GM12878 (cell line): Measurements from ENCODE around the gene SNCB. TPM values are rescaled to one million over a fixed set of nuclear protein-coding genes. Genes with fewer than 3 reads are reported as not detected.
A peak's percentile ranks its signal among the peaks of the same experiment; 100 is the strongest.

Source experiments
- ATAC-seq: fragments of 200-7000 bp; cut with Tn5 transposase; 3 replicates; pipeline ENCODE4 v1.9.1; 2020; ENCODE audit warnings: mild to moderate bottlenecking, moderate library complexity
- BruUV-seq: library from RNA; stranded (reverse); fragments of 400-500 nt; replicated peaks from 2 replicates; lab custom pipeline; 2021; lab: Mats Ljungman, UMichigan
- CTCF ChIA-PET: fragments of 300-600 bp; sonication (Branson Sonifier 250); formaldehyde crosslinking; extraction: SDS; loops from one replicate; lab custom pipeline; 2021; ENCODE audit warnings: inconsistent platforms; lab: Yijun Ruan, JAX
- POLR2A ChIA-PET: fragments of 350-600 bp; formaldehyde crosslinking; extraction: SDS; loops from one replicate; lab custom pipeline; 2021; ENCODE audit warnings: inconsistent platforms; lab: Charles Lee
- RAD21 ChIA-PET: fragments of 300-600 bp; sonication (Branson Sonifier 250); formaldehyde crosslinking; loops from one replicate; lab custom pipeline; 2023; ENCODE audit warnings: antibody characterized with exemption; ENCODE audit not compliant: unreplicated experiment; lab: Charles Lee
- SMC1A ChIA-PET: fragments of 300-600 bp; sonication (Branson Sonifier 250); formaldehyde crosslinking; loops from one replicate; lab custom pipeline; 2023; ENCODE audit not compliant: unreplicated experiment, uncharacterized antibody; lab: Charles Lee
- DNase-seq: peaks from one replicate; pipeline ENCODE4 v3.0.0-alpha.2; 2011; ENCODE audit warnings: low read depth, low spot score
- FAIRE-seq: peaks from 3 replicates; lab custom pipeline; 2011; peaks lifted over from hg19 to GRCh38; lab: Jason Lieb, UNC
- H2AFZ ChIP-seq: 2 replicates; pipeline ENCODE4 v1.6.0; 2011; ENCODE audit warnings: low read depth, low read length, control low read depth; ENCODE audit not compliant: control insufficient read depth
- H3K27ac ChIP-seq: 2 replicates; pipeline ENCODE4 v1.5.1; 2011; ENCODE audit warnings: control low read depth; ENCODE audit not compliant: control insufficient read depth, insufficient read depth
- H3K27me3 ChIP-seq, 2 experiments: replicated peaks in 1 of 2; 2 replicates each; pipeline versions ENCODE4 v1.6.0 to v1.6.1; 2011; ENCODE audit warnings: low read length in 1 of 2; ENCODE audit not compliant: control insufficient read depth in 2 of 2, insufficient read depth in 2 of 2
- H3K36me3 ChIP-seq, 2 experiments: 2 replicates each; pipeline ENCODE4 v1.5.1; 2011; ENCODE audit warnings: low read length in 1 of 2; ENCODE audit not compliant: control insufficient read depth in 2 of 2, insufficient read depth in 2 of 2
- H3K4me1 ChIP-seq: 2 replicates; pipeline ENCODE4 v1.6.1; 2011; ENCODE audit warnings: mild to moderate bottlenecking, low read length, moderate library complexity, mixed read lengths; ENCODE audit not compliant: control insufficient read depth, insufficient read depth
- H3K4me2 ChIP-seq: 2 replicates; pipeline ENCODE4 v1.6.0; 2011; ENCODE audit warnings: control low read depth; ENCODE audit not compliant: control insufficient read depth, insufficient read depth
- H3K4me3 ChIP-seq: fragments of 200-600 bp; sonication (generic); 2 replicates; pipeline ENCODE4 v1.5.1; 2016
- H3K79me2 ChIP-seq: 2 replicates; pipeline ENCODE4 v1.6.0; 2011; ENCODE audit warnings: low read length; ENCODE audit not compliant: control insufficient read depth, insufficient read depth
- H3K9ac ChIP-seq: 2 replicates; pipeline ENCODE4 v1.8.0; 2011; ENCODE audit warnings: low read length, control low read depth, mixed read lengths; ENCODE audit not compliant: control insufficient read depth, insufficient read depth
- H3K9me3 ChIP-seq: replicated peaks from 3 replicates; pipeline ENCODE4 v1.5.1; 2011; ENCODE audit warnings: mild to moderate bottlenecking, low read length; ENCODE audit not compliant: control insufficient read depth, insufficient read depth
- H4K20me1 ChIP-seq: 2 replicates; pipeline ENCODE4 v1.6.0; 2011; ENCODE audit not compliant: control insufficient read depth, insufficient read depth
- CEBPB ChIP-seq, 2 experiments: fragments of 150-350 bp in 1 of 2; IDR thresholded peaks; 2 replicates each; pipeline ENCODE4 v1.6.1; 2012 to 2014; ENCODE audit warnings: low read depth in 2 of 2, low read length in 2 of 2, borderline replicate concordance in 1 of 2, inconsistent platforms in 1 of 2
- DPF2 ChIP-seq: fragments of 450-650 bp; IDR thresholded peaks from 2 replicates; pipeline ENCODE4 v1.6.1; 2017; ENCODE audit warnings: mild to moderate bottlenecking
- EGR1 ChIP-seq, 2 experiments: IDR thresholded peaks; 1 replicate in 1 of 2; 2 replicates in 1 of 2; pipeline ENCODE4 v1.6.1; 2011 to 2012; ENCODE audit warnings: low read depth in 2 of 2, low read length in 2 of 2, borderline replicate concordance in 1 of 2, mild to moderate bottlenecking in 1 of 2, moderate library complexity in 1 of 2
- GATAD2B ChIP-seq: fragments of 450-650 bp; conservative IDR thresholded peaks from 2 replicates; pipeline ENCODE4 v1.6.1; 2017; ENCODE audit warnings: low read depth, mild to moderate bottlenecking, moderate library complexity
- NRF1 ChIP-seq: conservative IDR thresholded peaks from 2 replicates; pipeline ENCODE4 v1.6.1; 2011; ENCODE audit warnings: mild to moderate bottlenecking, low read depth, low read length, improper control_type of control experiment
- POLR2A ChIP-seq: IDR thresholded peaks from 2 replicates; pipeline ENCODE4 v1.6.1; 2011; ENCODE audit warnings: low read depth, mild to moderate bottlenecking, low read length
- RAD21 ChIP-seq: IDR thresholded peaks from 2 replicates; pipeline ENCODE4 v1.6.1; 2011; ENCODE audit warnings: mild to moderate bottlenecking, low read depth, low read length, moderate library complexity; ENCODE audit not compliant: insufficient read depth
- RB1 ChIP-seq: fragments of 450-650 bp; formaldehyde crosslinking; IDR thresholded peaks from 2 replicates; pipeline ENCODE4 v1.6.1; 2017; ENCODE audit warnings: mild to moderate bottlenecking, borderline replicate concordance
- RUNX3 ChIP-seq: IDR thresholded peaks from 2 replicates; pipeline ENCODE4 v1.6.1; 2012; ENCODE audit warnings: low read length, inconsistent platforms
- SMARCA5 ChIP-seq: fragments of 450-650 bp; IDR thresholded peaks from 2 replicates; pipeline ENCODE4 v1.6.1; 2017; ENCODE audit warnings: mild to moderate bottlenecking
- WGBS: methylation state at CpG from one replicate; pipeline ENCODE4 v1.1.6; 2016; ENCODE audit warnings: low lambda C conversion rate; ENCODE audit not compliant: insufficient replicate concordance, insufficient coverage; ENCODE audit errors: missing lambda C conversion rate; 5-methylcytosine and 5-hydroxymethylcytosine counted together
- in situ Hi-C: fragments of 300-500 bp; cut with MboI; formaldehyde crosslinking; loops from 9 replicates; pipeline ENCODE4 v1.14.3; 2018; ENCODE audit warnings: mixed read lengths
- intact Hi-C: fragments of 100-400 bp; cut with micrococcal nuclease; formaldehyde crosslinking; loops from one replicate; pipeline ENCODE4 v1.14.2; 2022; ENCODE audit not compliant: unreplicated experiment
- polyA plus RNA-seq, 11 experiments: library from polyadenylated mRNA; depleted of rRNA in 4 of 11; unstranded in 6 of 11; stranded (reverse) in 5 of 11; fragments of >200 nt; fragmentation: Nextera tagmentation in 4 of 11; fragmentation: Illumina TruSeq in 1 of 11; extraction: Ambion mirVana in 4 of 11; extraction: Trizol in 1 of 11; gene quantifications; 1 replicate in 1 of 11; 2 replicates in 10 of 11; pipeline versions ENCODE4 v1.2.1 to v1.2.3, GENCODE V29; 2011 to 2016; ENCODE audit warnings: inconsistent platforms in 2 of 11, missing spikeins in 2 of 11, low read depth in 1 of 11
- total RNA-seq, 4 experiments: library from RNA; depleted of rRNA in 3 of 4; stranded (reverse); fragments of >200 nt in 3 of 4; fragmentation: Illumina TruSeq in 1 of 4; extraction: Trizol in 1 of 4; gene quantifications; 2 replicates each; pipeline versions ENCODE4 v1.2.1 to v1.2.3, GENCODE V29; 2013 to 2021
- TF ChIP-seq, protein P1 (sequence below): fragments of 450-650 bp; IDR thresholded peaks from 2 replicates; pipeline ENCODE4 v1.6.1; 2016; ENCODE audit warnings: mild to moderate bottlenecking, moderate library complexity, borderline replicate concordance
- TF ChIP-seq, protein P2 (sequence below), 3 experiments: IDR thresholded peaks in 2 of 3; conservative IDR thresholded peaks in 1 of 3; 2 replicates each; pipeline ENCODE4 v1.5.1; 2011; ENCODE audit warnings: low read depth in 3 of 3, low read length in 3 of 3, mild to moderate bottlenecking in 3 of 3, control low read depth in 2 of 3, moderate library complexity in 2 of 3, inconsistent platforms in 1 of 3, mixed read lengths in 1 of 3; ENCODE audit not compliant: control insufficient read depth in 2 of 3, insufficient read depth in 1 of 3; ENCODE audit errors: extremely low read depth in 1 of 3
- TF ChIP-seq, protein P3 (sequence below): IDR thresholded peaks from 2 replicates; pipeline ENCODE4 v1.6.1; 2012; ENCODE audit warnings: mild to moderate bottlenecking, low read depth, low read length

SNCB gene
- total and polyA plus RNA-seq, 10 of the 15 experiments (the other 5 are each of a cell fraction or from before 2014, with no cell fraction given): 0.75 TPM; not detected in 9

DNA sequence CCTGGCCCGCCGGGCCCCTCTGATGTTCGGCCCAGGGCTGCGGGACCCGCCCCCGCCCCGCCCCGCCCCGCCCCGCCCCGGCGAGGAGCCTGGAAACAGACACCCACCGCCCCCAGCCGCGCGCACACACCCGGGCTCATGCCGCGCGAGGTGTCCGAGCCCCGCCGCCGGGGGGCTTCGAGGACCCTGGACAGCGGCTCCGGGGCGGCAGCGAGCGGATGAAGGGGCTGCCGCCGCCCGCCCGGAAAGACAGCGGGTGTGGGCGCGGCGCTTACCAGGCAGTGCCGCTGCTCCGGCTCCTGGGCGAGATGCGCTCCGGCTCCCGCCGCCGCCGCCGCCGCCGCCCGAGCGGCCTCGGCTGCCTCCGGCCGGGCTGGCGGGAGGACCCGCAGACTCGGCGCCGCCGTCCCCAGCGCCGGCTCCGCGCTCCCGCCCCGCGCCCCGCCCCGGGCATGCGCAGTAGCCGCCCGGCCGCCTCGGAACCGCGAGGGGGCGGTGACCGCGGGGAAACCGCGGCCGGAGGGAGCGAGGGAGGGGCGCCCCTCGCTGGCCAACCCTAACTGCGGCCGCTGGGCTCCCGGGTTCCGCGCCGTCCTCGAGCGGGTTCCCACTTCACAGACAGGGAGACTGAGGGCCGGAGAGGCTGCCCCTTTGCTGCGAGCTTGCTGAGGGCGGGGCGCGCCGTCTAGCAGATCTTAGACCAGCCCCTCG is 20.5 kb downstream of the SNCB start, which contains the start of gene GPRIN1:
Gene GPRIN1 (minus strand): TSS at position 433 of the 711 bp plus-strand sequence. CDS start 10,322 bp downstream, outside the sequence.
- POLR2A ChIA-PET: no interaction called here
- Histone ChIP-seq H3K79me2 (no peaks in the 10 kb centered on the region; the same call in 1 of the 2 replicates), H3K4me2 (peak within 1 kb of the TSS; percentile 86), H3K4me1 (peaks cover 12% of the 10 kb centered on the region), H3K36me3 (no peaks in the 10 kb centered on the region), H2AFZ (peak within 1 kb of the TSS; percentile 83), H3K4me3 (peak within 1 kb of the TSS; percentile 74), H3K9ac (peak within 1 kb of the TSS; percentile 58; the same call in 1 of the 2 replicates), H3K27me3 (no peaks in the 10 kb centered on the region), H3K27ac (no peak within 1 kb of the TSS), H4K20me1 (no peaks in the 10 kb centered on the region), H3K9me3 (no peaks in the 10 kb centered on the region)
- intact Hi-C loops (no loop called here), in situ Hi-C loops (no loop called here)
- WGBS: 2% methylated on average over 78 of the region's 101 CpGs
- no peak for FAIRE-seq
- CTCF ChIA-PET: interaction anchor here (0.6 kb wide), 1 partner anchor 50 kb away, joined by 3 read pairs; no protein-coding TSS in a partner anchor
- no TSS peak for BruUV-seq
- DNase-seq: no peak
- SMC1A ChIA-PET: no interaction called here
- peak; percentile 89 for ATAC-seq
- RAD21 ChIA-PET: no interaction called here
- TF ChIP-seq, protein P1, sequence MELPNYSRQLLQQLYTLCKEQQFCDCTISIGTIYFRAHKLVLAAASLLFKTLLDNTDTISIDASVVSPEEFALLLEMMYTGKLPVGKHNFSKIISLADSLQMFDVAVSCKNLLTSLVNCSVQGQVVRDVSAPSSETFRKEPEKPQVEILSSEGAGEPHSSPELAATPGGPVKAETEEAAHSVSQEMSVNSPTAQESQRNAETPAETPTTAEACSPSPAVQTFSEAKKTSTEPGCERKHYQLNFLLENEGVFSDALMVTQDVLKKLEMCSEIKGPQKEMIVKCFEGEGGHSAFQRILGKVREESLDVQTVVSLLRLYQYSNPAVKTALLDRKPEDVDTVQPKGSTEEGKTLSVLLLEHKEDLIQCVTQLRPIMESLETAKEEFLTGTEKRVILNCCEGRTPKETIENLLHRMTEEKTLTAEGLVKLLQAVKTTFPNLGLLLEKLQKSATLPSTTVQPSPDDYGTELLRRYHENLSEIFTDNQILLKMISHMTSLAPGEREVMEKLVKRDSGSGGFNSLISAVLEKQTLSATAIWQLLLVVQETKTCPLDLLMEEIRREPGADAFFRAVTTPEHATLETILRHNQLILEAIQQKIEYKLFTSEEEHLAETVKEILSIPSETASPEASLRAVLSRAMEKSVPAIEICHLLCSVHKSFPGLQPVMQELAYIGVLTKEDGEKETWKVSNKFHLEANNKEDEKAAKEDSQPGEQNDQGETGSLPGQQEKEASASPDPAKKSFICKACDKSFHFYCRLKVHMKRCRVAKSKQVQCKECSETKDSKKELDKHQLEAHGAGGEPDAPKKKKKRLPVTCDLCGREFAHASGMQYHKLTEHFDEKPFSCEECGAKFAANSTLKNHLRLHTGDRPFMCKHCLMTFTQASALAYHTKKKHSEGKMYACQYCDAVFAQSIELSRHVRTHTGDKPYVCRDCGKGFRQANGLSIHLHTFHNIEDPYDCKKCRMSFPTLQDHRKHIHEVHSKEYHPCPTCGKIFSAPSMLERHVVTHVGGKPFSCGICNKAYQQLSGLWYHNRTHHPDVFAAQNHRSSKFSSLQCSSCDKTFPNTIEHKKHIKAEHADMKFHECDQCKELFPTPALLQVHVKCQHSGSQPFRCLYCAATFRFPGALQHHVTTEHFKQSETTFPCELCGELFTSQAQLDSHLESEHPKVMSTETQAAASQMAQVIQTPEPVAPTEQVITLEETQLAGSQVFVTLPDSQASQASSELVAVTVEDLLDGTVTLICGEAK: no peak
- TF ChIP-seq EGR1 (IDR thresholded peaks at IDR 0.05; ENCODE audit: borderline replicate concordance in 1 of 2, low read depth in 2 of 2, low read length in 2 of 2) (peak in 1 of 2 experiments; percentile 79; a peak in 2 of 3 replicates), RUNX3 (peak; percentile 68), POLR2A (0 out of 2 replicates have a peak, but pooled peaks have one; percentile 31), SMARCA5 (peak; percentile 78), RB1 (peak; percentile 67; the same call in 1 of the 2 replicates), CEBPB (IDR thresholded peaks at IDR 0.05; ENCODE audit: borderline replicate concordance in 1 of 2, low read depth in 2 of 2, low read length in 2 of 2) (no peak), GATAD2B (0 out of 2 replicates have a peak, but pooled peaks have one; percentile 64), DPF2 (peak; percentile 74; the same call in 1 of the 2 replicates), NRF1 (peak; percentile 27; the same call in 1 of the 2 replicates), RAD21 (peak; percentile 18; the same call in 1 of the 2 replicates)
- TF ChIP-seq, protein P2, sequence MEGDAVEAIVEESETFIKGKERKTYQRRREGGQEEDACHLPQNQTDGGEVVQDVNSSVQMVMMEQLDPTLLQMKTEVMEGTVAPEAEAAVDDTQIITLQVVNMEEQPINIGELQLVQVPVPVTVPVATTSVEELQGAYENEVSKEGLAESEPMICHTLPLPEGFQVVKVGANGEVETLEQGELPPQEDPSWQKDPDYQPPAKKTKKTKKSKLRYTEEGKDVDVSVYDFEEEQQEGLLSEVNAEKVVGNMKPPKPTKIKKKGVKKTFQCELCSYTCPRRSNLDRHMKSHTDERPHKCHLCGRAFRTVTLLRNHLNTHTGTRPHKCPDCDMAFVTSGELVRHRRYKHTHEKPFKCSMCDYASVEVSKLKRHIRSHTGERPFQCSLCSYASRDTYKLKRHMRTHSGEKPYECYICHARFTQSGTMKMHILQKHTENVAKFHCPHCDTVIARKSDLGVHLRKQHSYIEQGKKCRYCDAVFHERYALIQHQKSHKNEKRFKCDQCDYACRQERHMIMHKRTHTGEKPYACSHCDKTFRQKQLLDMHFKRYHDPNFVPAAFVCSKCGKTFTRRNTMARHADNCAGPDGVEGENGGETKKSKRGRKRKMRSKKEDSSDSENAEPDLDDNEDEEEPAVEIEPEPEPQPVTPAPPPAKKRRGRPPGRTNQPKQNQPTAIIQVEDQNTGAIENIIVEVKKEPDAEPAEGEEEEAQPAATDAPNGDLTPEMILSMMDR (IDR thresholded peaks at IDR 0.05 in 2 of 3, conservative IDR thresholded peaks at IDR 0.05 in 1 of 3; ENCODE audit: control insufficient read depth in 2 of 3, extremely low read depth in 1 of 3, insufficient read depth in 1 of 3, low read depth in 3 of 3, low read length in 3 of 3): peak; percentile 26 to 43 (median 26); a peak in 4 of 6 replicates
- TF ChIP-seq, protein P3, sequence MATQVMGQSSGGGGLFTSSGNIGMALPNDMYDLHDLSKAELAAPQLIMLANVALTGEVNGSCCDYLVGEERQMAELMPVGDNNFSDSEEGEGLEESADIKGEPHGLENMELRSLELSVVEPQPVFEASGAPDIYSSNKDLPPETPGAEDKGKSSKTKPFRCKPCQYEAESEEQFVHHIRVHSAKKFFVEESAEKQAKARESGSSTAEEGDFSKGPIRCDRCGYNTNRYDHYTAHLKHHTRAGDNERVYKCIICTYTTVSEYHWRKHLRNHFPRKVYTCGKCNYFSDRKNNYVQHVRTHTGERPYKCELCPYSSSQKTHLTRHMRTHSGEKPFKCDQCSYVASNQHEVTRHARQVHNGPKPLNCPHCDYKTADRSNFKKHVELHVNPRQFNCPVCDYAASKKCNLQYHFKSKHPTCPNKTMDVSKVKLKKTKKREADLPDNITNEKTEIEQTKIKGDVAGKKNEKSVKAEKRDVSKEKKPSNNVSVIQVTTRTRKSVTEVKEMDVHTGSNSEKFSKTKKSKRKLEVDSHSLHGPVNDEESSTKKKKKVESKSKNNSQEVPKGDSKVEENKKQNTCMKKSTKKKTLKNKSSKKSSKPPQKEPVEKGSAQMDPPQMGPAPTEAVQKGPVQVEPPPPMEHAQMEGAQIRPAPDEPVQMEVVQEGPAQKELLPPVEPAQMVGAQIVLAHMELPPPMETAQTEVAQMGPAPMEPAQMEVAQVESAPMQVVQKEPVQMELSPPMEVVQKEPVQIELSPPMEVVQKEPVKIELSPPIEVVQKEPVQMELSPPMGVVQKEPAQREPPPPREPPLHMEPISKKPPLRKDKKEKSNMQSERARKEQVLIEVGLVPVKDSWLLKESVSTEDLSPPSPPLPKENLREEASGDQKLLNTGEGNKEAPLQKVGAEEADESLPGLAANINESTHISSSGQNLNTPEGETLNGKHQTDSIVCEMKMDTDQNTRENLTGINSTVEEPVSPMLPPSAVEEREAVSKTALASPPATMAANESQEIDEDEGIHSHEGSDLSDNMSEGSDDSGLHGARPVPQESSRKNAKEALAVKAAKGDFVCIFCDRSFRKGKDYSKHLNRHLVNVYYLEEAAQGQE: peak; percentile 78
